GM19328 (cell line): Measurements from ENCODE around the gene ATP6V0A1.
"Not testable (repeated sequence)": the region's sequence is repeated elsewhere in the genome, so short reads cannot be mapped to it uniquely, and the experiment has no call there.

Experiments
- ATAC-seq: cut with Tn5 transposase; IDR thresholded peaks from one replicate; pipeline ENCODE4 v1.9.1; 2021; ENCODE audit warnings: mild to moderate bottlenecking, moderate library complexity; ENCODE audit not compliant: unreplicated experiment

Gene ATP6V0A1

GRCh38 chr17:42555961-42556617, 97.4 kb downstream of the ATP6V0A1 start:
- ATAC-seq, result not testable (repeated sequence)

DNA sequence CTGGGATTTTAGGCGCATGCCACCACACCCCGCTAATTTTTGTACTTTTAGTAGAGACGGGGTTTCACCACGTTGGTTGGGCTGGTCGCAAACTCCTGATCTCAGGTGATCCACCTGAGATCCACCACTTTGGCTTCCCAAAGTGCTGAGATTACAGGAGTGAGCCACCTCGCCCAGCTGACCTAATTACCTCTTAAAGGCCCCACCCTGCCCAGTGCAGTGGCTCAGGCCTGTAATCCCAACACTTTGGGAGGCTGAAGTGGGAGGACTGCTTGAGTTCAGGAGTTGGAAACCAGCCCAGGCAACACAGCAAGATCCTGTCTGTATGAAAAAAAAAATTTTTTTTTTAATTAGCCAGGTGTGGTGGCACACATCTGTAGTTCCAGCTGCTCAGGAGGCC, 100.4 kb downstream of the ATP6V0A1 start:
- no peak for ATAC-seq

DNA sequence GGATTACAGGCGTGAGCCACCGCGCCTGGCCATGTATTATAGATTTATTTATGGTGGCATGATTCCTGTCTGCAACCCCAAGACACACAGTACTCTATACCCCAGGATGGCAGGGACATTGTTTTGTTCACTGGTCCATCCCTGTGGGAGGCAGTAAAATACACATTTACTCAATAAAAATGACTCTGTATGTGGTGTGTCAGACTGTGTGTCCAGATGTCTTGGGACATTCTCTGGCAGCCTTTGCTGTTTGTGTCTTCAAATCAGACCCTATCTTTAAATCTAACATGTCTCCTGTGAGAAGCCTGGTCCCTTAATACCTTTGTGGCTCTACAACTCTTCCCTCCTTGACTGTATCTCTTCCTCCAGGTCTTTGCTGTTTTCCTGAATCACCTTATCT, 101.6 kb downstream of the ATP6V0A1 start:
- no peak for ATAC-seq

GRCh38 chr17:42561897-42562387, 103.3 kb downstream of the ATP6V0A1 start, which contains the start of gene COASY:
COASY (plus strand) TSS chr17:42562148; CDS start chr17:42562623, 475 bp downstream.
- ATAC-seq, result peak; percentile 55

- no peak for ATAC-seq
Measured at GRCh38 chr17:42562388-42563142, 103.9 kb downstream of the ATP6V0A1 start.

DNA sequence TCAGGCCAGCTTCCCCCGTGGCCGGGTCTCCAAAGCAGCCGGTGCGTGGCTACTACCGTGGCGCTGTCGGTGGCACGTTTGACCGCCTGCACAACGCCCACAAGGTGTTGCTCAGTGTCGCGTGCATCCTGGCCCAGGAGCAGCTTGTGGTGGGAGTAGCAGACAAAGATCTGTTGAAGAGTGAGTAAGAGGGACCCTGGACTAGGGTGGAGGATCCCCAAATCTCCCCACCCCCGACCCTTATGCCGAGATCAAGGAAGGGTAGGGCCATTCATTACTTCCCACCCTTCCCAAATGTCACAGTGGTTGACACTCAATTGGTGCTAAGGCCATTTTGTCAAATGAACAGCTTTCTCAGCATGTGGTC, 104.4 kb downstream of the ATP6V0A1 start:
- ATAC-seq, result no peak

- no peak for ATAC-seq
Measured at GRCh38 chr17:42563543-42563942, 104.9 kb downstream of the ATP6V0A1 start.

DNA sequence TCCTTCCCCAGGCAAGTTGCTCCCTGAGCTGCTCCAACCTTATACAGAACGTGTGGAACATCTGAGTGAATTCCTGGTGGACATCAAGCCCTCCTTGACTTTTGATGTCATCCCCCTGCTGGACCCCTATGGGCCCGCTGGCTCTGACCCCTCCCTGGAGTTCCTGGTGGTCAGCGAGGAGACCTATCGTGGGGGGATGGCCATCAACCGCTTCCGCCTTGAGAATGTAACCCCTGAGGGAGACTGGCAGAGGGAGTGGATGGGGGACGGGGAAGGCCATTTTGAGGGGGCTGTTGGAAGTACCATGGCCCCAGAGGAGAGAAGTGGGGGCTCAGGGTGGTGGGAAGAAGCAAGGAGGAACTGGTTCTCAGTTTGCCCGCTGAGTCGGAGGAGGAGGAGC, 105.3 kb downstream of the ATP6V0A1 start:
- ATAC-seq, result no peak

DNA sequence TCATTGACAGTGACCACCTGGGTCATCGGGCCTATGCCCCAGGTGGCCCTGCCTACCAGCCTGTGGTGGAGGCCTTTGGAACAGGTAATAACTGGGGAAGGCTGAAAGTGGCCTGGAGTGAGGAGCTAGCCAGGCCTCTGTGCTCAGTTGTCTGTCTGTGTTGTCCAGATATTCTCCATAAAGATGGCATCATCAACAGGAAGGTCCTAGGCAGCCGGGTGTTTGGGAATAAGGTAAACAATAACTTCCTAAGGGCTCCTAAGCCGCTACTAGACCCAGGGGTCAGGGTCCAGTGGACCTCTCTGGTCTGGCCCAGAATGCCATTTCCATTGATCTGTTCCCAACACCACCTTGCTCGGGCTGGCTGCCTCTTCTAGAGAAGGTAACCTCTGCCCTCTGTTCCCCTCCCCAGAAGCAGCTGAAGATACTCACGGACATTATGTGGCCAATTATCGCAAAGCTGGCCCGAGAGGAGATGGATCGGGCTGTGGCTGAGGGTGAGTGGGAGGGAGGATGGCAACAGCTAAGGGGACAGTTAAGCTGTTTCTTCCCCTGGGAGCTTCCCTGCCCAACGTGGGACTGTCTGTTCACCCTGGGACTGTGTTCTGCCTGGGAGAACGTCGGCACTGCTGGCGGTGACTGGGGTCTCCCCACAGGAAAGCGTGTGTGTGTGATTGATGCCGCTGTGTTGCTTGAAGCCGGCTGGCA, 106.3 kb downstream of the ATP6V0A1 start:
- ATAC-seq, result no peak

DNA sequence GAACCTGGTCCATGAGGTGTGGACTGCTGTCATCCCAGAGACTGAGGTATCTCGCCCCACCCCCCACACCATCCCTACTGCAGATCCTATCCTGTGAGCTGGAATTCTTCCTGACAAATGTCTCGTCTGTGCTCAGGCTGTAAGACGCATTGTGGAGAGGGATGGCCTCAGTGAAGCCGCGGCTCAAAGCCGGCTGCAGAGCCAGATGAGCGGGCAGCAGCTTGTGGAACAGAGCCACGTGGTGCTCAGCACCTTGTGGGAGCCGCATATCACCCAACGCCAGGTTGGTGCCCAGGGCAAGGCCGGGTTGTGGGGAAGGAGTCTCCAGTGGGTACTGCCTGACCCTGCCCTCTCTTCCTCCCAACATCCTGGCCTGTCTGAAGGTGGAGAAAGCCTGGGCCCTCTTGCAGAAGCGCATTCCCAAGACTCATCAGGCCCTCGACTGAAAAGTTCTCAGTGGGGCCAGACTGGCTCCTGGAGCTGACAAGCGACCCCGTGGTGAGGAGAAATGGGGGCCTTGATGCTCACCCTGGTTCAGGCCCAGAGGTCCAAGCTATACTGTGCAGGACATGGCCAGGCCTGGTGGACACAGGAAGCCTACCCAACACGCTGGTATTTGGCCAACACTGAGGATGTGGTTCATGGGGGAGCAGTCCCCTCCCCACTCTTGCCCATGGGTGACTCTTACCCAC, 107.0 kb downstream of the ATP6V0A1 start:
- no peak for ATAC-seq

DNA sequence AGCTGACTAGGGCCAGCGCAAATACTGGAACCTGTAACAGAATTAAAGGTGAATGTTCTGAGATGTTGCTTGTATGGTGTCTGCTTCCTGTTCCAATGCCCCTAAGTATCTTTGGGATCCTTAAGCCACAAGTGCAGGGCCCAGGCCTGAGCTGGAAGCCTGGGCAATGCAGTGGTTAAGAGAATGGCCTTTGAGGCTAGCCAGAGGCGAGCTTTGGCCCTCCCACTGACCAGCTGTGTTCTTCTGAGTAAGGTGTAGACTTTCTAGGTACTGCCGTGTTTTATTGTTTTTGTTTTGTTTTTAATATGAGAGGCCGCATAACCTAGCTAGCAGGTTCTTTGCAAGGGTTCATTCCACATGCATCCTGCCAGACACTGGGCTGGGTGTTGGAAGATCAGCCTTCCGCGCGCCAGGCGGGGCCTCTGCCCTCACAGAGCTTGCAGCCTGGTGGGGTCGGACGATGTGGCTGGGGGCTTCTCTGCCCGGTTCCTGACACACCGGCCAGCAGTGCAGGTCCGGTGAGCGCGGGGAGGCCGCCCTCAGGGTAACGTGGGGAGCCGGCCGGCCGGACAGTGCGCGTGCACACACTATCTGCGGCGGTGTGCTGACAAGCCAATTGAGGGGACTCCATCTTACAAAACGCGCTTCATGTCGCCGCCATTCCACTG, 107.7 kb downstream of the ATP6V0A1 start:
- ATAC-seq, result no peak

- ATAC-seq, result peak; percentile 53
Measured at GRCh38 chr17:42566883-42567573, 108.3 kb downstream of the ATP6V0A1 start, which contains the start of gene MLX. MLX (plus strand) TSS chr17:42567100; CDS start chr17:42567125, 25 bp downstream.

DNA sequence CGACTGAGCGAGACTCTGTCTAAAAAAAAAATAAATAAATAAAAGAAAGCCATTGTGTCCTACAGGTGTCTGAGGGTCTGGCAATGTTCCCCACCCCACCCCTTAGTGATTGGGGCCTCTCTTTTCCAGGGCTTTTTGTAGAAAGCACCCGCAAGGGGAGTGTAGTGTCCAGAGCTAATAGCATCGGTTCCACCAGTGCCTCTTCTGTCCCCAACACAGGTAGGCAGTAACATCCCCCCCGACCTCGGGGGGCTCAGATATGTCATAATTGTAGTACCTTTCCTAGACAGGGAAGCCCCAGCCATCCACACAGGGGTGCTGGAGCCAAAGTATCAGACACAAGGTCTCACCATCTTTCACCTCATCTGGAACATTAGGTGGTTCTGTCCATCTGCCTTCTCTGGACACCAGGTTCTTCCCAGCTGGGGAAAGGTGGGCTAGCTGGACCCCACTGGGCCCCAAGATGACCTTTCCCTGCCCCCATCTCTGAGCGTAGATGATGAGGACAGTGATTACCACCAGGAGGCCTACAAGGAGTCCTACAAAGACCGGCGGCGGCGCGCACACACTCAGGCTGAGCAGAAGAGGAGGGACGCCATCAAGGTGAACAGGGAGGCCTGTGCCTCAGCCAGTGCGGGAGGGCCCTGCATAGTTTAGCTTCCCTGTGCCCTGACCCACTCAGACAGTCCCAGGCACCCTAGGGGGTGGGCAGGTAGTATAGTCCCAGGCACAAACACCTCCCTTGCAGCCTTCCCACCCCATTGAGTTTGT, 109.8 kb downstream of the ATP6V0A1 start:
- ATAC-seq, result no peak

GRCh38 chr17:42571435-42572225, 113.0 kb downstream of the ATP6V0A1 start:
- no peak for ATAC-seq
